PC-3 (cell line): ENCODE measurements around the gene PRRT2. TPM values are rescaled to one million over a fixed set of nuclear protein-coding genes. Genes with fewer than 3 reads are reported as not detected.

Experiments used
- ATAC-seq: fragments of 200-7000 bp; cut with Tn5 transposase; 2 replicates; pipeline ENCODE4 v1.9.1; 2020; ENCODE audit warnings: mild to moderate bottlenecking, moderate library complexity
- BruUV-seq: library from RNA; stranded (reverse); fragments of 400-500 nt; replicated peaks from 2 replicates; lab custom pipeline; 2021; lab: Mats Ljungman, UMichigan
- CTCF ChIA-PET: fragments of 300-600 bp; sonication (Branson Sonifier 250); formaldehyde crosslinking; loops from one replicate; lab custom pipeline; 2022; ENCODE audit warnings: antibody characterized with exemption; lab: Charles Lee
- POLR2A ChIA-PET: fragments of 300-600 bp; sonication (Branson Sonifier 250); formaldehyde crosslinking; loops from one replicate; lab custom pipeline; 2022; ENCODE audit warnings: antibody characterized with exemption; ENCODE audit not compliant: unreplicated experiment; lab: Charles Lee
- DNase-seq: peaks from one replicate; pipeline ENCODE4 v3.0.0-alpha.2; 2015
- H2AFZ ChIP-seq: fragments of 300-600 bp; sonication (generic); 2 replicates; pipeline ENCODE4 v1.6.0; 2016; ENCODE audit warnings: antibody characterized with exemption, low read length
- H3F3A ChIP-seq: fragments of 300-600 bp; sonication (generic); one replicate; pipeline ENCODE4 v1.6.0; 2017; ENCODE audit warnings: antibody characterized with exemption, low read length, control low read depth, mild to moderate bottlenecking; ENCODE audit not compliant: unreplicated experiment
- H3K27ac ChIP-seq: fragments of 300-600 bp; sonication (generic); 2 replicates; pipeline ENCODE4 v1.5.1; 2016; ENCODE audit warnings: mild to moderate bottlenecking, low read length
- H3K27me3 ChIP-seq: fragments of 300-600 bp; sonication (generic); 2 replicates; pipeline ENCODE4 v1.6.1; 2016; ENCODE audit warnings: low read length, mixed read lengths
- H3K36me3 ChIP-seq: fragments of 300-600 bp; sonication (generic); 2 replicates; pipeline ENCODE4 v1.6.1; 2016; ENCODE audit warnings: low read depth, mixed run types, low read length, mixed read lengths
- H3K4me1 ChIP-seq: fragments of 300-600 bp; sonication (generic); 2 replicates; pipeline ENCODE4 v1.5.1; 2016; ENCODE audit warnings: low read length; ENCODE audit not compliant: insufficient read depth
- H3K4me2 ChIP-seq: fragments of 300-600 bp; sonication (generic); 2 replicates; pipeline ENCODE4 v1.6.0; 2016; ENCODE audit warnings: low read length
- H3K4me3 ChIP-seq: fragments of 300-600 bp; sonication (generic); 2 replicates; pipeline ENCODE4 v1.5.1; 2016; ENCODE audit warnings: mild to moderate bottlenecking, low read length, mixed read lengths
- H3K79me2 ChIP-seq: fragments of 300-600 bp; sonication (generic); 2 replicates; pipeline ENCODE4 v1.6.1; 2017; ENCODE audit warnings: low read length, mixed read lengths
- H3K9ac ChIP-seq: fragments of 300-600 bp; sonication (generic); 2 replicates; pipeline ENCODE4 v1.6.0; 2016; ENCODE audit warnings: mild to moderate bottlenecking, low read length
- H3K9me2 ChIP-seq: fragments of 300-600 bp; sonication (generic); replicated peaks from 2 replicates; pipeline ENCODE4 v1.6.1; 2016; ENCODE audit warnings: mixed run types, low read length, mixed read lengths
- H3K9me3 ChIP-seq: fragments of 300-600 bp; sonication (generic); 2 replicates; pipeline ENCODE4 v1.6.1; 2016; ENCODE audit warnings: low read length, mixed read lengths
- H4K20me1 ChIP-seq: fragments of 300-600 bp; sonication (generic); 2 replicates; pipeline ENCODE4 v1.6.1; 2016; ENCODE audit warnings: low read length, mixed read lengths
- EZH2 ChIP-seq: fragments of 300-600 bp; sonication (generic); IDR thresholded peaks from one replicate; pipeline ENCODE4 v1.6.1; 2017; ENCODE audit warnings: antibody characterized with exemption, mild to moderate bottlenecking, low read length; ENCODE audit not compliant: unreplicated experiment
- EZH2phosphoT487 ChIP-seq: fragments of 300-600 bp; sonication (generic); IDR thresholded peaks from 2 replicates; pipeline ENCODE4 v1.6.1; 2018; ENCODE audit warnings: mild to moderate bottlenecking, antibody characterized with exemption, low read length, borderline replicate concordance
- intact Hi-C: fragments of 100-400 bp; cut with micrococcal nuclease; formaldehyde crosslinking; loops from 2 replicates; pipeline ENCODE4 v1.9.0; 2023
- total RNA-seq: library from RNA; depleted of rRNA; stranded (reverse); fragments of >200 nt; gene quantifications from 2 replicates; pipeline ENCODE4 v1.2.3, GENCODE V29; 2014
- TF ChIP-seq, protein P1 (sequence below): fragments of 300-600 bp; sonication (generic); conservative IDR thresholded peaks from 2 replicates; pipeline ENCODE4 v1.5.1; 2017; ENCODE audit warnings: antibody characterized with exemption, low read depth, mild to moderate bottlenecking, low read length

The PRRT2 gene
- total RNA-seq, 1 experiment from 2014 or later, result 0.40 TPM

DNA sequence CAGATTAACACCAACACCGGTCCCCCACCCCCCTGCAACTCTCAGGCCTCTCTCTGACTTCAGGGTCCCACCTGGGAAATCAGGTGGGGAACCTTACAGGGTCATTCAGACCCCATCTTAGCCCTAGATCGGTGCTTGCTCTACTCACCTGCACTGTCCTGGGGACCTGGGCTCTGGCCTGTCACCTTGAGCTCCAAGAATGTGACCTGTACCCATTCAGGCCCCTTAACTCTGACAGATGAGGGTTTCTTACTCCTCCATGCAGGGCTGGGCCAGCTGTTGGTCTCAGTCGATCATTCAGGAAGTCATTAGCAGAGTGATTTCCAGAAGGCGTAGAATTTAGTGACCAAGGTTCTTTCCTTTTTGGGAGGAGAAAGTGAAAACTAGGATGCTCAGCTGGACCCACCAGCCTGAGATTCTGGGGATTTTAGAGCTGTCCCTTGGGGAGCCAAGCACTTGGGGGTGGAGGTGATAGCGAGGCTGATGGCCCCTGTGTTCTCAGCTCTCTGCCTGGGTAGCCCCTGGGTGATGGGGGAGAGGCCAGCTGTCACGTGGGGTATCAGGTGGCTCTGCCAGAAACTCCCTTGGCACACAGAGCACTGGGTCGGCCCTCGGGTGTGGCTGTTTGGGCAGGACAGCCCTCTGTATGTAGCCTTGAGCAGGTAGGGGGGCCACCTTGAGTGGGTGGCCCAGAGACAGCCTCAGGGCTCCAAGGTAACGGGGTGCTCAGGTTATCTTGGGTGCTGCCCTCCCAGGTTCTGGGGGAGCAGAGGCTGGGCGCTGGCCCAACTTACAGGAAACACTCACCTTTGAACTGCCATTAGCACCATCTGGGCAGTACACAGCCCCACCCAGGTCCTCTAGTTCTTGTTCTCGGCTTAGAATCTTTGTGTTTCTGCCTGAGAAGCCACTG is 9.0 kb downstream of the PRRT2 start:
- peak overlapping the region; percentile 56 for H3K9ac ChIP-seq
- no peaks in the 10 kb centered on the region; the same call in none of the 2 replicates for H3K36me3 ChIP-seq
- no peaks in the 10 kb centered on the region for H3K9me2 ChIP-seq
- TSS peak; percentile 75 for BruUV-seq
- ATAC-seq (peak; percentile 28), DNase-seq (peak; percentile 27)
- peak overlapping the region; percentile 76 for H3K4me3 ChIP-seq
- H3K4me1 ChIP-seq, result peaks cover 69% of the 10 kb centered on the region
- H3F3A ChIP-seq, result peaks cover 3% of the 10 kb centered on the region
- POLR2A ChIA-PET, result no interaction called here
- H3K27me3 ChIP-seq, result no peaks in the 10 kb centered on the region
- CTCF ChIA-PET, result interaction anchor here (0.6 to 2.7 kb wide), 6 partner anchors 22 to 102 kb away, joined by 5 to 9 read pairs (median 6); partner anchors contain the start of gene SEZ6L2
- no peak overlapping the region for H2AFZ ChIP-seq
- H3K4me2 ChIP-seq, result peak overlapping the region; percentile 92
- H4K20me1 ChIP-seq, result no peaks in the 10 kb centered on the region
- H3K79me2 ChIP-seq, result peaks cover 38% of the 10 kb centered on the region
- intact Hi-C loops, result no loop called here
- TF ChIP-seq EZH2 (no peak), EZH2phosphoT487 (no peak)
- TF ChIP-seq, protein P1, sequence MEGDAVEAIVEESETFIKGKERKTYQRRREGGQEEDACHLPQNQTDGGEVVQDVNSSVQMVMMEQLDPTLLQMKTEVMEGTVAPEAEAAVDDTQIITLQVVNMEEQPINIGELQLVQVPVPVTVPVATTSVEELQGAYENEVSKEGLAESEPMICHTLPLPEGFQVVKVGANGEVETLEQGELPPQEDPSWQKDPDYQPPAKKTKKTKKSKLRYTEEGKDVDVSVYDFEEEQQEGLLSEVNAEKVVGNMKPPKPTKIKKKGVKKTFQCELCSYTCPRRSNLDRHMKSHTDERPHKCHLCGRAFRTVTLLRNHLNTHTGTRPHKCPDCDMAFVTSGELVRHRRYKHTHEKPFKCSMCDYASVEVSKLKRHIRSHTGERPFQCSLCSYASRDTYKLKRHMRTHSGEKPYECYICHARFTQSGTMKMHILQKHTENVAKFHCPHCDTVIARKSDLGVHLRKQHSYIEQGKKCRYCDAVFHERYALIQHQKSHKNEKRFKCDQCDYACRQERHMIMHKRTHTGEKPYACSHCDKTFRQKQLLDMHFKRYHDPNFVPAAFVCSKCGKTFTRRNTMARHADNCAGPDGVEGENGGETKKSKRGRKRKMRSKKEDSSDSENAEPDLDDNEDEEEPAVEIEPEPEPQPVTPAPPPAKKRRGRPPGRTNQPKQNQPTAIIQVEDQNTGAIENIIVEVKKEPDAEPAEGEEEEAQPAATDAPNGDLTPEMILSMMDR, result no peak
- no peaks in the 10 kb centered on the region for H3K9me3 ChIP-seq
- H3K27ac ChIP-seq, result peak overlapping the region; percentile 62

DNA sequence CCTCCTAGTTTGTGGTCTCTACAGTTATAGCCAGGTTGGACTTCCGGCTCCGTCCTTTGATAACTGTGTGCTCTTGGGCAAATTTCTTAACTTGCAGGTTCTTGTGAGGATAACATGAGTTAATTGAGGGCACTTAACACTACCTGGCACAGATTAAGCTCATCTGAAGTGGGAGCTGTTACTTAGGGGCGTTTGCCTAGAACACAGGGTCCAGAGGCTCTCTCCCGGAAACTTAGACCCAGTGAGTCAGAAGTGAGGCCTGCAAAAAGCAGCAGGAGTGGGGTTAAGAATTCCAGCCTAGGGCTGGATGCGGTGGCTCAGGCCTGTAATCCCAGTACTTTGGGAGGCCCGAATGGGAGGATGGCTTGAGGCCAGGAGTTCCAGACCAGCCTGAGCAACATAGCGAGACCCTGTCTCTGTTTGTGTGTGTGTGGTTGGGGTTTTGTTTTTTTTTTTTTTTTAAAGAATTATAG is 9.7 kb downstream of the PRRT2 start:
- no peak for TF ChIP-seq EZH2phosphoT487
- TF ChIP-seq, protein P1, result no peak
- TF ChIP-seq EZH2, result no peak
- H3K4me3 ChIP-seq, result peak overlapping the region; percentile 76; the same call in 1 of the 2 replicates
- ATAC-seq (peak; percentile 10; the same call in 1 of the 2 replicates), DNase-seq (peak; percentile 50)
- H3K9me2 ChIP-seq, result no peaks in the 10 kb centered on the region
- H3K36me3 ChIP-seq, result no peaks in the 10 kb centered on the region; the same call in none of the 2 replicates
- peaks cover 3% of the 10 kb centered on the region for H3F3A ChIP-seq
- H2AFZ ChIP-seq, result no peak overlapping the region
- intact Hi-C loops, result no loop called here
- H3K27me3 ChIP-seq, result no peaks in the 10 kb centered on the region
- H3K4me2 ChIP-seq, result peak overlapping the region; percentile 92
- no peaks in the 10 kb centered on the region for H3K9me3 ChIP-seq
- ChIA-PET POLR2A (no interaction called here), CTCF (interaction anchor here (0.8 to 1.0 kb wide), 2 partner anchors 27 to 77 kb away, joined by 6 to 7 read pairs; partner anchors contain the start of gene SEZ6L2)
- H3K9ac ChIP-seq, result peak overlapping the region; percentile 56
- peaks cover 73% of the 10 kb centered on the region for H3K4me1 ChIP-seq
- peaks cover 35% of the 10 kb centered on the region for H3K79me2 ChIP-seq
- peak overlapping the region; percentile 62 for H3K27ac ChIP-seq
- no peaks in the 10 kb centered on the region for H4K20me1 ChIP-seq
- BruUV-seq, result no TSS peak
